HepG2 (cell line): ENCODE results near the gene ESPN.

Experiments
- CTCF ChIP-seq: sonication (generic); formaldehyde crosslinking; IDR thresholded peaks from 2 replicates; pipeline ENCODE4 v1.5.0; 2020; ENCODE audit warnings: mild to moderate bottlenecking, missing genetic modification reagents, moderate library complexity
- ELF4 ChIP-seq: sonication (generic); formaldehyde crosslinking; IDR thresholded peaks from 2 replicates; pipeline ENCODE4 v1.5.0; 2020; ENCODE audit warnings: missing genetic modification reagents, mild to moderate bottlenecking, moderate library complexity, borderline replicate concordance
- ZNF281 ChIP-seq: sonication (generic); formaldehyde crosslinking; IDR thresholded peaks from 2 replicates; pipeline ENCODE4 v1.4.0; 2020; ENCODE audit warnings: missing genetic modification reagents, borderline replicate concordance

GRCh38 chr1:6419804-6420453 lies 4.6 kb upstream of the ESPN start, which contains the start of gene HES2:
- TF ChIP-seq ELF4 = no peak
- TF ChIP-seq ZNF281 (CRISPR knock-in tag) = no peak
- TF ChIP-seq CTCF (CRISPR knock-in tag) = no peak
